HepG2 (cell line): ENCODE results near the gene RTBDN. TPM values are rescaled to one million over a fixed set of nuclear protein-coding genes. Genes with fewer than 3 reads are reported as not detected.
A peak's percentile ranks its signal among the peaks of the same experiment; 100 is the strongest.

Experiments
- ARNT2 ChIP-seq: sonication (generic); formaldehyde crosslinking; IDR thresholded peaks from 2 replicates; pipeline ENCODE4 v1.8.0; 2022; ENCODE audit warnings: mild to moderate bottlenecking, low read depth, missing genetic modification reagents, moderate library complexity
- CENPT ChIP-seq: sonication (generic); formaldehyde crosslinking; IDR thresholded peaks from 2 replicates; pipeline ENCODE4 v1.8.0; 2022; ENCODE audit warnings: low read depth, mild to moderate bottlenecking, moderate library complexity, missing genetic modification reagents
- HNRNPUL1 ChIP-seq: fragments of 200-400 bp; formaldehyde crosslinking; IDR thresholded peaks from 2 replicates; pipeline ENCODE4 v1.6.1; 2017; ENCODE audit warnings: low read depth, mild to moderate bottlenecking, low read length, moderate library complexity
- SALL1 ChIP-seq: sonication (generic); formaldehyde crosslinking; IDR thresholded peaks from 2 replicates; pipeline ENCODE4 v1.8.0; 2022; ENCODE audit warnings: mild to moderate bottlenecking, missing genetic modification reagents
- ZBTB3 ChIP-seq: sonication (generic); formaldehyde crosslinking; IDR thresholded peaks from 2 replicates; pipeline ENCODE4 v1.4.0; 2020; ENCODE audit warnings: low read depth, mild to moderate bottlenecking, moderate library complexity, missing genetic modification reagents, borderline replicate concordance
- ZNF432 ChIP-seq: sonication (generic); formaldehyde crosslinking; IDR thresholded peaks from 2 replicates; pipeline ENCODE4 v1.5.0; 2020; ENCODE audit warnings: missing genetic modification reagents, mild to moderate bottlenecking, borderline replicate concordance
- ZNF441 ChIP-seq: sonication (generic); formaldehyde crosslinking; IDR thresholded peaks from 2 replicates; pipeline ENCODE4 v1.7.0; 2021; ENCODE audit warnings: missing genetic modification reagents, borderline replicate concordance
- ZNF451 ChIP-seq: sonication (generic); formaldehyde crosslinking; IDR thresholded peaks from 2 replicates; pipeline ENCODE4 v1.5.0; 2020; ENCODE audit warnings: mild to moderate bottlenecking, missing genetic modification reagents
- ZNF660 ChIP-seq: sonication (generic); formaldehyde crosslinking; IDR thresholded peaks from 2 replicates; pipeline ENCODE4 v1.5.1; 2020; ENCODE audit warnings: mild to moderate bottlenecking, low read depth, missing genetic modification reagents, borderline replicate concordance
- ZNF7 ChIP-seq: IDR thresholded peaks from 2 replicates; pipeline ENCODE4 v1.6.1; 2016; ENCODE audit warnings: missing biosample characterization, missing genetic modification reagents
- ZNF782 ChIP-seq: sonication (generic); formaldehyde crosslinking; IDR thresholded peaks from 2 replicates; pipeline ENCODE4 v1.4.0; 2020; ENCODE audit warnings: missing genetic modification reagents, mild to moderate bottlenecking, borderline replicate concordance
- ZSCAN30 ChIP-seq: sonication (generic); formaldehyde crosslinking; IDR thresholded peaks from 2 replicates; pipeline ENCODE4 v1.5.0; 2020; ENCODE audit warnings: mild to moderate bottlenecking, missing genetic modification reagents
- ZZZ3 ChIP-seq: sonication (generic); formaldehyde crosslinking; IDR thresholded peaks from 2 replicates; pipeline ENCODE4 v1.4.0; 2020; ENCODE audit warnings: missing genetic modification reagents, mild to moderate bottlenecking, borderline replicate concordance
- polyA plus RNA-seq, 8 experiments: library from polyadenylated mRNA; depleted of rRNA in 3 of 8; stranded (reverse) in 7 of 8; unstranded in 1 of 8; fragments of >200 nt; fragmentation: Illumina TruSeq in 4 of 8; extraction: Trizol in 4 of 8; gene quantifications; 2 replicates each; pipeline versions ENCODE4 v1.2.1 to v1.2.3, GENCODE V29; 2011 to 2016; ENCODE audit warnings: low read depth in 4 of 8, missing spikeins in 1 of 8, mixed read lengths in 1 of 8; ENCODE audit not compliant: insufficient read depth in 1 of 8
- total RNA-seq, 5 experiments: library from RNA; depleted of rRNA; stranded (reverse); fragments of >200 nt; fragmentation: Illumina TruSeq; extraction: Trizol; gene quantifications; 2 replicates each; pipeline ENCODE4 v1.2.3, GENCODE V29; 2016; ENCODE audit warnings: low read depth in 1 of 5
- TF ChIP-seq, protein P1 (sequence below): sonication (generic); formaldehyde crosslinking; IDR thresholded peaks from 2 replicates; pipeline ENCODE4 v1.4.0; 2020; ENCODE audit warnings: missing genetic modification reagents
- TF ChIP-seq, protein P2 (sequence below): sonication (generic); formaldehyde crosslinking; IDR thresholded peaks from 2 replicates; pipeline ENCODE4 v1.9.0; 2021; ENCODE audit warnings: missing genetic modification reagents, mild to moderate bottlenecking, borderline replicate concordance

RTBDN gene
- total and polyA plus RNA-seq, 2 of the 13 experiments (the other 11 are each of a cell fraction or from before 2014, with no cell fraction given) = 0.27 to 0.48 TPM

DNA sequence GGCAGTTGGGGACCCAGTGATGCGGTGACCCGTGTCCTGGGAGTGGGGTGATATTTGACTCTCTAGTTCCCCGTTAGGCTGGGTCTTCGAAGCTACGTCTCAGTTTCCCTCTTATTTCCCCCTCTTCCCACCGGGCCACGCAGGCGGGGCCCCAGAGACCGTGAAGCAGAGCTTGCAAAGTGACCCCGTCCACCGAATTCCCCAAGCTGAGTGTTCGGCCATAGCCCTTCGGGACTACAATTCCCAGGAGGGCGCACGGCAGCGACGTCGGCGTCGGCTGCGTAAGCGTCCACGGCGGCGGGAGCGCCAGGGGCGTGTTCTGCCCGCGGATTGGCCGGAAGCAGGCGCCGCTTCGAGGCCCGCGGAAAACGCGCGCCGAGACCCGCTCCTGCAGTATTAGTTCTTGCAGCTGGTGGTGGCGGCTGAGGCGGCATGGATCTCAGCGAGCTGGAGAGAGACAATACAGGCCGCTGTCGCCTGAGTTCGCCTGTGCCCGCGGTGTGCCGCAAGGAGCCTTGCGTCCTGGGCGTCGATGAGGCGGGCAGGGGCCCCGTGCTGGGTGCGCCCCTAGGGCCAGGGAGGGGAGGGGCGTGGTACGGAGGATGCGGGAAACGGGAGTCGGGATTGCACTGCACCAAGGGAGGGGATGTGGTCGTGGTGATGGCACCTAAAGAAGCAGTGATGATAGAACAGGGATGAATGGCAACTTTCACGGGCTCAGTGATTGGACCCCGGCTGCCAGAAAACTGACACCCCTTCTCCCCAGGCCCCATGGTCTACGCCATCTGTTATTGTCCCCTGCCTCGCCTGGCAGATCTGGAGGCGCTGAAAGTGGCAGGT, 27.9 kb downstream of the RTBDN start, which contains the start of gene RNASEH2A (continued):
- TF ChIP-seq, protein P1, sequence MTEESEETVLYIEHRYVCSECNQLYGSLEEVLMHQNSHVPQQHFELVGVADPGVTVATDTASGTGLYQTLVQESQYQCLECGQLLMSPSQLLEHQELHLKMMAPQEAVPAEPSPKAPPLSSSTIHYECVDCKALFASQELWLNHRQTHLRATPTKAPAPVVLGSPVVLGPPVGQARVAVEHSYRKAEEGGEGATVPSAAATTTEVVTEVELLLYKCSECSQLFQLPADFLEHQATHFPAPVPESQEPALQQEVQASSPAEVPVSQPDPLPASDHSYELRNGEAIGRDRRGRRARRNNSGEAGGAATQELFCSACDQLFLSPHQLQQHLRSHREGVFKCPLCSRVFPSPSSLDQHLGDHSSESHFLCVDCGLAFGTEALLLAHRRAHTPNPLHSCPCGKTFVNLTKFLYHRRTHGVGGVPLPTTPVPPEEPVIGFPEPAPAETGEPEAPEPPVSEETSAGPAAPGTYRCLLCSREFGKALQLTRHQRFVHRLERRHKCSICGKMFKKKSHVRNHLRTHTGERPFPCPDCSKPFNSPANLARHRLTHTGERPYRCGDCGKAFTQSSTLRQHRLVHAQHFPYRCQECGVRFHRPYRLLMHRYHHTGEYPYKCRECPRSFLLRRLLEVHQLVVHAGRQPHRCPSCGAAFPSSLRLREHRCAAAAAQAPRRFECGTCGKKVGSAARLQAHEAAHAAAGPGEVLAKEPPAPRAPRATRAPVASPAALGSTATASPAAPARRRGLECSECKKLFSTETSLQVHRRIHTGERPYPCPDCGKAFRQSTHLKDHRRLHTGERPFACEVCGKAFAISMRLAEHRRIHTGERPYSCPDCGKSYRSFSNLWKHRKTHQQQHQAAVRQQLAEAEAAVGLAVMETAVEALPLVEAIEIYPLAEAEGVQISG = peak; percentile 93
- TF ChIP-seq CENPT (CRISPR knock-in tag) = 0 out of 2 replicates have a peak, but pooled peaks have one; percentile 16
- TF ChIP-seq, protein P2, sequence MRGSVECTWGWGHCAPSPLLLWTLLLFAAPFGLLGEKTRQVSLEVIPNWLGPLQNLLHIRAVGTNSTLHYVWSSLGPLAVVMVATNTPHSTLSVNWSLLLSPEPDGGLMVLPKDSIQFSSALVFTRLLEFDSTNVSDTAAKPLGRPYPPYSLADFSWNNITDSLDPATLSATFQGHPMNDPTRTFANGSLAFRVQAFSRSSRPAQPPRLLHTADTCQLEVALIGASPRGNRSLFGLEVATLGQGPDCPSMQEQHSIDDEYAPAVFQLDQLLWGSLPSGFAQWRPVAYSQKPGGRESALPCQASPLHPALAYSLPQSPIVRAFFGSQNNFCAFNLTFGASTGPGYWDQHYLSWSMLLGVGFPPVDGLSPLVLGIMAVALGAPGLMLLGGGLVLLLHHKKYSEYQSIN = no peak
- TF ChIP-seq ZNF660 (CRISPR knock-in tag) = no peak
- no peak for TF ChIP-seq ZNF432
- no peak for TF ChIP-seq ZBTB3 (CRISPR knock-in tag)
- peak; percentile 62; the same call in 1 of the 2 replicates for TF ChIP-seq ZNF451 (CRISPR knock-in tag)
- TF ChIP-seq SALL1 (CRISPR knock-in tag) = peak; percentile 75
- peak; percentile 67; the same call in 1 of the 2 replicates for TF ChIP-seq ZNF782 (CRISPR knock-in tag)
- TF ChIP-seq ZZZ3 (CRISPR knock-in tag) = no peak
- TF ChIP-seq ZNF7 (CRISPR knock-in tag) = no peak
- TF ChIP-seq ARNT2 (CRISPR knock-in tag) = peak; percentile 86
- TF ChIP-seq HNRNPUL1 = no peak
- TF ChIP-seq ZSCAN30 (CRISPR knock-in tag) = no peak
- 0 out of 2 replicates have a peak, but pooled peaks have one; percentile 49 for TF ChIP-seq ZNF441
